SJCRH30 (cell line): ENCODE data around the gene IFITM2. TPM values are rescaled to one million over a fixed set of nuclear protein-coding genes. Genes with fewer than 3 reads are reported as not detected.
"Not testable (repeated sequence)": the region's sequence is repeated elsewhere in the genome, so short reads cannot be mapped to it uniquely, and the experiment has no call there.

Experiments
- DNase-seq, 2 experiments: peaks; one replicate each; pipeline ENCODE4 v3.0.0-alpha.2; 2015 to 2020
- H3K27ac ChIP-seq: fragments of 250-450 bp; sonication (Bioruptor Pico); 2 replicates; pipeline ENCODE4 v1.5.1; 2020; ENCODE audit warnings: mild to moderate bottlenecking, moderate library complexity
- H3K27me3 ChIP-seq: fragments of 250-450 bp; sonication (Bioruptor Pico); 2 replicates; pipeline ENCODE4 v1.5.1; 2020; ENCODE audit warnings: mild to moderate bottlenecking, moderate library complexity
- H3K36me3 ChIP-seq: fragments of 250-450 bp; sonication (Bioruptor Pico); 2 replicates; pipeline ENCODE4 v1.5.1; 2020; ENCODE audit warnings: mild to moderate bottlenecking, moderate library complexity
- H3K4me1 ChIP-seq: fragments of 250-450 bp; sonication (Bioruptor Pico); 2 replicates; pipeline ENCODE4 v1.5.1; 2020; ENCODE audit warnings: mild to moderate bottlenecking, moderate library complexity
- H3K4me3 ChIP-seq: fragments of 250-450 bp; sonication (Bioruptor Pico); 2 replicates; pipeline ENCODE4 v1.5.1; 2020; ENCODE audit warnings: mild to moderate bottlenecking, moderate library complexity
- H3K9me3 ChIP-seq: fragments of 250-450 bp; sonication (Bioruptor Pico); replicated peaks from 2 replicates; pipeline ENCODE4 v1.5.1; 2020; ENCODE audit warnings: mild to moderate bottlenecking, moderate library complexity
- total RNA-seq: library from RNA; depleted of rRNA; stranded (reverse); fragments of >200 nt; shearing (Covaris generic); gene quantifications from 2 replicates; pipeline ENCODE4 v1.2.3, GENCODE V29; 2014

IFITM2 gene
- total RNA-seq, 1 experiment from 2014 or later = 38.4 TPM

GRCh38 chr11:344836-345578 is 37.4 kb downstream of the IFITM2 start:
- Histone ChIP-seq H3K27me3 (0 out of 2 replicates have a peak, but pooled peaks cover 3% of the 10 kb centered on the region), H3K4me1 (no peaks in the 10 kb centered on the region; the same call in 1 of the 2 replicates), H3K36me3 (no peaks in the 10 kb centered on the region), H3K4me3 (no peak overlapping the region), H3K9me3 (no peaks in the 10 kb centered on the region), H3K27ac (no peak overlapping the region)
- no peak for DNase-seq

GRCh38 chr11:346529-346928 is 38.9 kb downstream of the IFITM2 start:
- Histone ChIP-seq H3K9me3 (no peaks in the 10 kb centered on the region), H3K36me3 (no peaks in the 10 kb centered on the region), H3K4me3 (no peak overlapping the region), H3K4me1 (peaks cover 11% of the 10 kb centered on the region), H3K27me3 (0 out of 2 replicates have a peak, but pooled peaks cover 3% of the 10 kb centered on the region), H3K27ac (no peak overlapping the region)
- no peak for DNase-seq

- DNase-seq, H3K9me3 ChIP-seq, H3K27me3 ChIP-seq, H3K27ac ChIP-seq, H3K36me3 ChIP-seq, H3K4me3 ChIP-seq: not testable (repeated sequence)
- peaks cover 11% of the 10 kb centered on the region for H3K4me1 ChIP-seq
Measured at GRCh38 chr11:349270-349954, 41.8 kb downstream of the IFITM2 start.

- not testable (repeated sequence) for H3K27me3 ChIP-seq, DNase-seq, H3K9me3 ChIP-seq, H3K36me3 ChIP-seq
- H3K4me1 ChIP-seq = peaks cover 12% of the 10 kb centered on the region
- H3K27ac ChIP-seq = peak overlapping the region; percentile 3; the same call in 1 of the 2 replicates
- H3K4me3 ChIP-seq = peak overlapping the region; percentile 17
Measured at GRCh38 chr11:350033-350722, 42.6 kb downstream of the IFITM2 start.

GRCh38 chr11:350723-351255 is 43.2 kb downstream of the IFITM2 start:
- Histone ChIP-seq H3K4me1 (peaks cover 19% of the 10 kb centered on the region), H3K36me3 (no peaks in the 10 kb centered on the region), H3K27ac (peak overlapping the region; percentile 3; the same call in 1 of the 2 replicates), H3K4me3 (peak overlapping the region; percentile 17), H3K27me3 (0 out of 2 replicates have a peak, but pooled peaks cover 3% of the 10 kb centered on the region), H3K9me3 (no peaks in the 10 kb centered on the region)
- peak; percentile 71 to 84 for DNase-seq

GRCh38 chr11:351411-351810 is 43.8 kb downstream of the IFITM2 start:
- H3K4me1 ChIP-seq = peaks cover 19% of the 10 kb centered on the region
- H3K27ac ChIP-seq = no peak overlapping the region
- 0 out of 2 replicates have a peak, but pooled peaks cover 3% of the 10 kb centered on the region for H3K27me3 ChIP-seq
- peak overlapping the region; percentile 17; the same call in 1 of the 2 replicates for H3K4me3 ChIP-seq
- no peak for DNase-seq
- no peaks in the 10 kb centered on the region for H3K36me3 ChIP-seq
- H3K9me3 ChIP-seq = no peaks in the 10 kb centered on the region

GRCh38 chr11:352456-353031 is 44.9 kb downstream of the IFITM2 start:
- H3K27me3 ChIP-seq = 0 out of 2 replicates have a peak, but pooled peaks cover 3% of the 10 kb centered on the region
- no peak overlapping the region for H3K4me3 ChIP-seq
- no peak for DNase-seq
- no peaks in the 10 kb centered on the region for H3K9me3 ChIP-seq
- no peak overlapping the region for H3K27ac ChIP-seq
- H3K36me3 ChIP-seq = no peaks in the 10 kb centered on the region
- H3K4me1 ChIP-seq = peaks cover 19% of the 10 kb centered on the region

GRCh38 chr11:353179-353873 is 45.7 kb downstream of the IFITM2 start:
- DNase-seq = peak in 1 of 2 experiments; percentile 43
- H3K4me3 ChIP-seq = no peak overlapping the region
- no peaks in the 10 kb centered on the region for H3K36me3 ChIP-seq
- H3K27ac ChIP-seq = no peak overlapping the region
- no peaks in the 10 kb centered on the region for H3K9me3 ChIP-seq
- H3K27me3 ChIP-seq = 0 out of 2 replicates have a peak, but pooled peaks cover 3% of the 10 kb centered on the region
- peaks cover 19% of the 10 kb centered on the region for H3K4me1 ChIP-seq

- Histone ChIP-seq H3K36me3 (no peaks in the 10 kb centered on the region), H3K4me3 (peak overlapping the region; percentile 77), H3K27ac (peak overlapping the region; percentile 97), H3K9me3 (no peaks in the 10 kb centered on the region), H3K27me3 (no peaks in the 10 kb centered on the region), H3K4me1 (peaks cover 12% of the 10 kb centered on the region)
- DNase-seq = peak; percentile 90 to 92
Measured at GRCh38 chr11:355581-356458, 48.2 kb downstream of the IFITM2 start.

- Histone ChIP-seq H3K9me3 (no peaks in the 10 kb centered on the region), H3K27me3 (no peaks in the 10 kb centered on the region), H3K4me1 (peaks cover 7% of the 10 kb centered on the region; the same call in 1 of the 2 replicates), H3K27ac (no peak overlapping the region), H3K4me3 (no peak overlapping the region), H3K36me3 (no peaks in the 10 kb centered on the region)
- DNase-seq = no peak
Measured at GRCh38 chr11:356610-357009, 49.0 kb downstream of the IFITM2 start.

- peaks cover 7% of the 10 kb centered on the region; the same call in 1 of the 2 replicates for H3K4me1 ChIP-seq
- H3K9me3 ChIP-seq = no peaks in the 10 kb centered on the region
- no peaks in the 10 kb centered on the region for H3K27me3 ChIP-seq
- no peak for DNase-seq
- no peaks in the 10 kb centered on the region for H3K36me3 ChIP-seq
- no peak overlapping the region for H3K27ac ChIP-seq
- H3K4me3 ChIP-seq = no peak overlapping the region
Measured at GRCh38 chr11:357582-357981, 50.0 kb downstream of the IFITM2 start.

GRCh38 chr11:358129-358800 is 50.6 kb downstream of the IFITM2 start:
- Histone ChIP-seq H3K4me1 (peaks cover 7% of the 10 kb centered on the region; the same call in 1 of the 2 replicates), H3K27me3 (no peaks in the 10 kb centered on the region), H3K27ac (no peak overlapping the region), H3K9me3 (no peaks in the 10 kb centered on the region), H3K36me3 (no peaks in the 10 kb centered on the region), H3K4me3 (no peak overlapping the region)
- no peak for DNase-seq
